ENCODE data around the gene DGAT2L6. TPM values are rescaled to one million over a fixed set of nuclear protein-coding genes. Genes with fewer than 3 reads are reported as not detected.
A peak's percentile ranks its signal among the peaks of the same experiment; 100 is the strongest.

Gene DGAT2L6
- total RNA-seq, 2 donors from 2014 or later: not detected

- no peak overlapping the region for H3K27ac ChIP-seq
- no peaks in the 10 kb centered on the region for H3K27me3 ChIP-seq
- H3K9me3 ChIP-seq: no peaks in the 10 kb centered on the region
- intact Hi-C loops (cut with DNase I): no loop called here
- no peaks in the 10 kb centered on the region for H3K36me3 ChIP-seq (replicated peaks in 1 of 2; ENCODE audit: insufficient read depth in 1 of 2, low read depth in 2 of 2)
- ATAC-seq (no peak), DNase-seq (no peak)
- WGBS, 2 donors: 96 to 100% methylated on average over 3 of the region's 3 CpGs
- peaks cover 9% of the 10 kb centered on the region for H3K4me1 ChIP-seq
- TF ChIP-seq POLR2A (IDR thresholded peaks at IDR 0.05): no peak
- TF ChIP-seq CTCF (IDR thresholded peaks at IDR 0.05): no peak
- no peak overlapping the region for H3K4me3 ChIP-seq
Measured at GRCh38 chrX:70139736-70140135, 37.5 kb upstream of the DGAT2L6 start.

- no peak for TF ChIP-seq CTCF (IDR thresholded peaks at IDR 0.05)
- TF ChIP-seq POLR2A (IDR thresholded peaks at IDR 0.05): no peak
- Histone ChIP-seq H3K9me3 (no peaks in the 10 kb centered on the region), H3K27me3 (no peaks in the 10 kb centered on the region), H3K27ac (no peak overlapping the region), H3K4me1 (no peaks in the 10 kb centered on the region), H3K36me3 (replicated peaks in 1 of 2; ENCODE audit: insufficient read depth in 1 of 2, low read depth in 2 of 2) (no peaks in the 10 kb centered on the region), H3K4me3 (no peak overlapping the region)
- intact Hi-C loops (cut with DNase I): no loop called here
- WGBS, 2 donors: 73 to 83% methylated on average over 2 of the region's 2 CpGs
- no peak for DNase-seq
- no peak for ATAC-seq
Measured at GRCh38 chrX:70141373-70141772, 35.9 kb upstream of the DGAT2L6 start.

- intact Hi-C loops (cut with DNase I): no loop called here
- TF ChIP-seq POLR2A (IDR thresholded peaks at IDR 0.05): no peak
- TF ChIP-seq CTCF (IDR thresholded peaks at IDR 0.05): no peak
- DNase-seq (no peak), ATAC-seq (no peak)
- Histone ChIP-seq H3K36me3 (replicated peaks in 1 of 2; ENCODE audit: insufficient read depth in 1 of 2, low read depth in 2 of 2) (no peaks in the 10 kb centered on the region), H3K27me3 (no peaks in the 10 kb centered on the region), H3K4me1 (no peaks in the 10 kb centered on the region), H3K9me3 (no peaks in the 10 kb centered on the region), H3K4me3 (no peak overlapping the region), H3K27ac (no peak overlapping the region)
- 83 to 86% methylated on average over 11 to 19 of the region's 19 CpGs for WGBS, 2 donors
Measured at GRCh38 chrX:70166601-70167590, 10.4 kb upstream of the DGAT2L6 start.

GRCh38 chrX:70168238-70169188 is 8.8 kb upstream of the DGAT2L6 start:
- Histone ChIP-seq H3K4me1 (no peaks in the 10 kb centered on the region), H3K36me3 (replicated peaks in 1 of 2; ENCODE audit: insufficient read depth in 1 of 2, low read depth in 2 of 2) (no peaks in the 10 kb centered on the region), H3K27ac (peak overlapping the region in 1 of 4 donors; percentile 21), H3K27me3 (no peaks in the 10 kb centered on the region), H3K4me3 (no peak overlapping the region), H3K9me3 (no peaks in the 10 kb centered on the region)
- peak in 2 of 4 donors; percentile 4 to 8 for DNase-seq
- ATAC-seq: peak; percentile 18
- 22 to 34% methylated on average over 8 to 11 of the region's 11 CpGs for WGBS, 2 donors
- TF ChIP-seq POLR2A (IDR thresholded peaks at IDR 0.05) (no peak), CTCF (IDR thresholded peaks at IDR 0.05) (no peak)
- intact Hi-C loops (cut with DNase I): no loop called here

All from body of pancreas (tissue), 4 donors.